GM18867 (cell line): ENCODE results near the gene SERPIND1.
"Not testable (repeated sequence)": the region's sequence is repeated elsewhere in the genome, so short reads cannot be mapped to it uniquely, and the experiment has no call there.

ENCODE experiments used
- ATAC-seq: cut with Tn5 transposase; IDR thresholded peaks from one replicate; pipeline ENCODE4 v1.9.1; 2021; ENCODE audit warnings: mild to moderate bottlenecking, moderate library complexity; ENCODE audit not compliant: unreplicated experiment

The SERPIND1 gene

DNA sequence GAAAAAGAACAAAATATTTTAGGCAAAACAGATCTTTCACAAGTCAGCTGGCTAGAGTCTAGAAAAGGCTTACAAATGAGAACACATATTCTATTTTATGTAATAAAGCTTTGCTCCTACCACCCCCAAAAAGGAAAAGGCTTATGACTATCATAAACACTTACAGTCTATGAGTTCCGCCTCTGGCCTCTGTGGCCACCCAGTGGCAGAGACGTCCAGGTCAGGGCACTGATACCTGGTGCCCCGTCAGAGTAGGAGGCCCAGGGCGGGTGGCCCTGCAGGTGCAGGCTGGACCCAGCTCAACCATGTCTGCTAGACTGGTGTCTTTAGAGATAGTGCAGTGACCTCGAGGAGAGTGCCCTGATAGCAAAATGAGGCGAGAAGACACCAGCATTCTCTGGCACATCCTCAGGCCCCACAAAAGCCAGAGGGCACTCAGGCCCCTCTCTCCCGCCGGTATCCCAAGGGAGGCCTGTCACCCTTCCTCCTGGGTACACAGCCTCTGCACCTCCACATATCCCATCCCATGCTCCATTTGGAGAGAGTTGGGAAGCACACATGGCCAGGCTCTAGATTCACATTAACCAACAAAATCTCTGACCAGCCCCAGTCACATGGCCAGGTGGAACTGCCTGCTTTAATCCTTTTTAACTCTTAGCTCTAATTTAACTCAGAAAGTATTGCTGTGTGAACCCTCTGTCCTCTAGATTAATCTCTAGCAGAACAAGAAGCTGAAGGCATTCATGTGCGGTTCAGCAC, 27.3 kb upstream of the SERPIND1 start:
- ATAC-seq: no peak

DNA sequence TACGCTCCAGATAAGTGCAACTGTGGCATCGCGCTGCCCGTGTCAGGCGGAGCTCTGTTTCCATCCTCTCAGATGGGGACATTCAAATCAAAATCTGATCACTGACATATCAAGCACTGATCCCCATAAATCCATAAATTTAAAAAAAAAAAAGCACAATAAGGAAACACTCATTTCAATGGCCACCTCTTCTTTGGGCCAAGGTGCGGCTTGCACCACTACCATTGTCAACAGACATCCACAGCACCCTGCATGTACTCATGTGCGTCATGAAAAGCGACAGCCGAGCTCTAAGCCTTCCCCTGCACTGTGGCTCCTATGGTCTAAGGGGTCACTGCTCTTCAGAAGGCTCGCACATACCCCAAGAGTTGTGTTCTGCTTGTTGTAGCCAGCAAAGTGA, 26.7 kb upstream of the SERPIND1 start:
- ATAC-seq: no peak

DNA sequence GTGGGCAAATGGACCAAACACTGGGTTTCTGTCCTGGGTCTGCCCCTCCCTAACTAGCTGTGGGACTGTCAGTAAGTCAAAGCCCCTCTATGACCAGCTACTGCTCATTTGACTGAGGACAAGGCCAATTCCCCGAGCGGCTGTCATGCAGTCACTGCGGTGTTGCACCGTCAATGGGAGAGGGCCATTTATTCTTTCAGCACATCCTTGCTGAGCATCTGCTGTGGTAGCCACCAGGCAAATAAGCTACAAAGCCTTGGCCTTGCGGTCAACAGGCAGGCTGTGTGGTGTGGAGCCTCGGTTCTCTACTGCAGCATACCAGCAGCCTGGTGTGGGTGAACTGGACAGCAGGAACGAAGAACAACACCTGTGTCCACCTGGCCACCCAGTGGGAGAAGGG, 25.8 kb upstream of the SERPIND1 start:
- ATAC-seq: no peak

DNA sequence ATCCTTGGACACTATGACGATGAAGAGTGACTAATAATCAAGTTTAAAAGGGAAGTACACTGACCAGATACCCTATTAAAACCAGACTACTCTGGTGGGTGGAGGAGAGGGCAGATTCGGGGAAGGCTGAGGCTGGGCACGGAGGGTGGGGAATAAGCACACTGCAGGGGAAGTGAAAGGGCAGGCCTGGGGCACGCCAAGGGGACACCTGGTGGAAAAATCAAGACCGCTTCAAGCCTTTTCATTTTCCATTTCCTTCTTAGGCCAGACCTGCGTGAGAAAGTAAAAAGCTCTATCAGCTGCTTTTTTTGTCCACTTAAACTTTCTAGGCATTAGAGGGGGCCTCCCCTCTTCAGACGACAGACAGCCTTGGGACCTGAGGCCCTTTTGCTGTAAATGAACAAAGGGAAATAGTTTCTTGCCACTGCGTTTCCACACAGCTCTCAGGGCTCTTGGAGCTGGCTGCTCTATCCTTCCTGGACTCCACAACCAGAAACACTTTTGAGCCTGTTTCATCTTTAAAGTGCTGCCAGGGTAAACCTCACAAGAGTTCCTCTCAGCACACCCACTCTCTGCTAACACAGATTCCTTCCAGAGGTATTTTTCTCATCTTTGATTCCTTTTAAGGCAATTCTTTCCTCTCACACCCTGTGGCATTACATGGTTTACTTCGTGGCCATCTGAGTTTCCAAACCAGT, 25.0 kb upstream of the SERPIND1 start:
- ATAC-seq: peak; percentile 59

DNA sequence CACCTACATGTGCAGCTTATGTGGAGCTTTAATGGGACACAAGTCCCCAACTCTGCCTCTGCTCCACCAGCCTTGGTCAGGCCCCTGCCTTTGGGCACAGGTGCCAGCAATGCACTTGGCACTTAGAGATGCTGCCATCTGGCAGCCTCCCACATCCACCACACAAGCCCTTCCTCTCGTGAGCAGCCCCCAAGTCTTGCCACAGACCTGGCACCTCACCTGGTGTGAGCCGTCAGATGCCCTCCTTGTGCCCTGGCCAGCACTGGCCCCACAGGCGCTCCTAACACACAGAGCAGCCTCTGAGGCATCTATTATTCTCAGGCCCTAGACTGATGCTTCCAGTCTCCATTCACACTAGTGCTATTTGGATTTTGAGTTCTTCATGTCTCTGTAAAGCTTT, 24.5 kb upstream of the SERPIND1 start:
- ATAC-seq: peak; percentile 4

DNA sequence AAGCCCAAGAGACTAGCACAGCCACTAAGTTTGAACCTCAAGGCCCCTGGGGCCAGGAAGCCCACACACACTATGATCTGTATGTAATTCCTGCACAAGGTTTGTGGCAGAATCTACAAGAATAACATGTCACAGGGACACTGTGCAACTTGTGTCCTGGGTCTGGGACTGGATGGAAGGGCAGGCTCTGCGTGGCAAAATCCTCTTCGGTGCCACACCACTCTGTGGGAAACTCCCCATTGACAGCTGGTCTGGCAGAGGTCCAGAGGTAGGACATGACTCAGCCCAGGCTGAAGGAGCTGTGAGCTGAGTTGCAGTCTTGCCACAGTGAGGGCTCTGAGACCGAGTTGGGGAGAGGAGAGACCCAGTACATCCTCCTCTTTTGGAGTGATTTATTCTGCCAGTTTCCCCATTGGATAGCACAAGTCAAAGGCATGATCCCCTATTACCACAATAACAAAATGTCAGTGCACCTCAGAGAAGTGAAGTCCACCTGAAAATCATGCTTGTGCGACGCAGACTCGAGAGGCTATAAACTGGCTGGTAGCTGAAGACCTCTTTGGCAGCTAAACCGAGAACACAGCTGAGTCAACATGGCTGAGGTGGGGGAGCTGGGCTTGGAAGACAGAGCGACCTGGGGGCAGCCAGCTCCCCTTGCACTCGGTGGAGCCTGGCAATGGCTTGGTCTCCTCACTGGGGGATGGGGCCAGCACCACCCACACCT, 23.3 kb upstream of the SERPIND1 start:
- peak; percentile 50 for ATAC-seq

DNA sequence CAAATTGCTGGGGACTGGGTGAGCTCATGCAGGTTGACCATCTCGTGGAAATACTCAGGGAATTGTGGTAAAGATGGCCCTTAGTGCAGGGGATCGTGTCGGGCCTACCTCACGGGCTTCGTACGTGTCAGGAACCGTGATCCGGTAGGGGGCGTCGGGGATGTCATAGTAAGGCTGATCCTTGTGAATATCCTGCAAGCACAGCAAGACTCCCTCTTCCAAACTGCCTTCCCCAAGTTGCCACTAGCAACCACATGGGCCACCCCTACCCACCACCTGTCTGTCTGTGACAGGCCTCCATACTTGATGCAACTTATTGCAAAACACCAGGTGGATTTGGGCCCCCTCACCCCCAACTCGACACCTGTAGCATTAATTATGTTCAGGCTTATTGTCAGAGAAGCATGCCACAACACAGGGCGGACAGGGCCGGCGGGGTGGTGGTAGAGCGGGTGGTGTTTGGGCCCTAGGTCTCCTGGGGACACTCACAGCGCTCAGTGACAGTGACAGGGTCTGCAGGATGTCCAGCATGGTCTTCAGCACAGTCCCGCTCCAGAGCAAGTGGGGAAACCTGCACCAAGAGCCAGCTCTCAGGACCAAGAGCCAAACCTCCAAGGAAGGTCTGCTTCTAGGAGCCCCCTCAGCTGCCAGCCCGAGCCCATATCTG, 22.6 kb upstream of the SERPIND1 start:
- ATAC-seq: no peak

DNA sequence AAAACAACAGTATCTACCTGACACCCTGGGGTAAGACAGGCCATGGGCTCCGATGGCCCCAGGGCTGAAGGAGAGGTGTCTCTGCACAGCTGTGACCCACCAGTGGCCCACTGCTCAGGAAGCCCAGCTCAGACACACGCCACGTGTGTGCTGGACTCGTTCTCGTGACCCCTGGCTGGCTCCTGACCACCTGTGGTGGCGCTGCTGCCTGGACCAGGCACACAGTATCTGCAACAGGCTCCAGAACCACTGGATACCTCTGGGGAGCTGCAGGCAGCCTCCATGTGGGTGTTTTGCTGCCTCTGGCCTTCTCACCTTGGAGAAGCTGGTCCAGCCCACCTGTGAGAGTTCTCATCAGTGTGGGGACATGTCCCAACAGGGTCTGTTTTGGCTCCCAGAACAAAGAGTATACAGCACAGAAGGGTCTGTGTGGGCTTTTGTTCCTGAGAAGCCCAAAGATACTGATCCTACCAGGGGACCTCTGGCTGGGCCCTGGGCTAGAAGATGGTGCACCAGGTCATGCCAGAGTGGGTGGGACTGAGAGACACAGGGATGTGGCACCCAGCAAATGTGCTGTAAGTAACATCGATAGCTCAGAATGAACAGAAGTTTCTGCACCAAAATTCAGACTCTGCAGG, 21.7 kb upstream of the SERPIND1 start:
- no peak for ATAC-seq

DNA sequence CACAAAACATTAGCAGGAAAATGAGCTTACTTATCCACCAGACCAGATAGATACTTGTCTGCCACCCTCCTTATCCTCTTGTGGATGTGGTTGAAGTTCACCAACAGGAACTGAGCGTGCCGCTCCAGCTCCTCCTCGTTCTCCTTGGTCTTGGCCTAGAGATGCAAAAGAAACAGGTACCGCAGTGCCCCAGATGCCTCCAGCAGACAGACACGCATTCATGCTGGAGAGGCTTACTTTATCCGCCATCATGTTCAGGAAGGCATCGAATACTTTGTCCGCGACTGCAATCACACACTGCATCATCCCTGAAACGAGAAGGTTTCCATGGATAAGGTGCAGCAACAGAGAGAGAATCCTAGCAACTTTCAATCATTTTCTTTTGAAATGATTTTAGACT, 21.0 kb upstream of the SERPIND1 start:
- no peak for ATAC-seq

DNA sequence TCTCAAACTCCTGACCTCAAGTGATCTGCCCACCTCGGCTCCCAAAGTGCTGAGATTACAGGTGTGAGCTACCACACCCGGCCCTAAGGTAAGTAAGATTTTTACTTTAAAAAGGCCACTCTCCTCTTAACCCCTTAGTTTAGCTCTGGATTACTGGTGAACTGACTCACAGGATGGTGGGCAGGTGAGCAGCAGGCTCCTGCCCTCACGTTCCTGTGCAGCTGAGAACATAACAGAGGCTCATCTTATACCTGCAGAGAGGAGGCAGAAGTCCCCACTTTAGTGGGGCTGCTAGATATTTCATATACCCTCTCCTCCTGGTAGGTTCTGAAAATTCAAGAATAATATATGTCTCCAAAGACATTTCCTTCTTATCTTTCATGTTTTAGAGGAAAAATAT, 17.1 kb upstream of the SERPIND1 start:
- no peak for ATAC-seq

DNA sequence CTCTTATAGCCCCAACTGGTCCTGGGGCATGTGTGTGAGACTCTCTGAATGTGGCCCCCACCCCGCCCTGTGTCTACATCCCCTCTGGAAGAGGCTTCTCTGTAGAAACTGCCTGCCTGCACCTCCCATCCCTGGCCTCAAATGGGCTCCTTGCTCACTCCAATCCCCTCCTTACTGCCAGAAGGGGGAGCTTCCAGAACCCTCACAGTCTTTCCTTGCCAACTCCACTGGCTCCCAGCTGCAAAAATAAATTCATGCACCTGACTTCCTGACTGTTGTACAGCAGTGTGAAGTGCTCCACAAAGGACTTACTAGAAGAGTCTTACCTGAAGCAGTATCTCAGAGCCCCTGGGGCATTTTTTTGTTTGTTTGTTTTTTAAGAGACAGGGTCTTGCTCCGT, 15.2 kb upstream of the SERPIND1 start:
- no peak for ATAC-seq

DNA sequence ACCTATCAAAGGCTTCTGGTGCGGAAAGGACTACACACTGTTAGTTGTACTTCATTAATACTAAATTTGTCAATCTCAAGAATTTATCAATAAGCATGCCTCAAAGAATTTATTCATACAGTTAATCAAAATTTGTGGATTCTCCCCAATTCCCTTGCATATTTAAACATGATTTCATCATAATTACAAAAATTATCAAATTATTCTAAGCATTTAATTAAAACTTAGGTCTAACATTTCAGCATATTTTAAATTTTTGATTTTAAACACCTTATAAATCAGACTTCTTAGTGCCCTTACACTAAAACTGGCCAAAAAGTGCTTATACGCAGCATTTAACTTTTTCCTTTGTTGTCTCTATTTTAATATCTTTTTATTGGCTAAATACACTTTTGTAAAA, 13.8 kb upstream of the SERPIND1 start:
- no peak for ATAC-seq

DNA sequence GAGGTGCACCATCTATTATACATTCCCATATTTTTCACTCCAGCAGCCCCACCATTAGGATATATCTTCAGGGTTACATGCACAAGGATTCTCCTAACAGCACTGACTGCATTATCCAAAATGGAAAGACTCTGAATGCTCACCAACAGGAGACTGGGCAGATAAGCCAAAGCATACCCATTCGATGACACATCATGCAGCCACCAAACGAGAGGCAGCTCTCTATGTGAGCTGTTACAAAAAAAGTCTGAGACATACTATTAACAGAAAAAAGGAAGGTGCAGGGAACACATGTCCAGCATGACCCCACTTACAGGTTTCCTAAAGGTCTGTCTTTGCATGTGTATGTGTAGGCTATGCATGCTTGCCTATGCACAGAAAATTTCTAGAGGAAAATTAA, 12.4 kb upstream of the SERPIND1 start:
- ATAC-seq: no peak

DNA sequence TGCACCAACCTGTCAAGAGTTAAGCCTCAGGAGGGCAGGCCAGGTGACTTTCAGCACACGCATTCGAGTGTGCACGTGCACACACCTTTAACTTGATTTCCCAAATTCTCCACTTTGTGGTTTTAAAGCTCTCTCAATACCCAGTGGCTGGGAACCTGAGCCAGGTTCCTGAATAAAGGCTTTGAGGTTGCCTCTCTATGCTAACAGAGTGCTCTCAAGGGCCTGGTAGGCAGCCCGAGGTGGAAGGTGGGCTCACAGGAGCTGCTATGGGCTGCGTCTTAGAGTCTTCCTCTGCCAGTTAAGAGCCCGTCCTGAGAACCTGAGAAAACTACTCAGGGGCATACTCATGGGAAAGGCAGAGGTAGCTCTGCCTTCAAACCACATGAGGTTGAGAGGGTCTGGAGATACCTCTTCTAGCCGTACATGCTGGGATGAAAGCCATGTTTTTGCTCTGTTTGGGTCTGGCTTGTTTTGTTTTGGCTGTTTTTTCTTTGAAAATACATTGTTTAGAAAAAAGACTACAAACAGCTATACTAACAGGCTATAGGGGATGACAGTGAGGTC, 11.6 kb upstream of the SERPIND1 start:
- ATAC-seq: no peak

DNA sequence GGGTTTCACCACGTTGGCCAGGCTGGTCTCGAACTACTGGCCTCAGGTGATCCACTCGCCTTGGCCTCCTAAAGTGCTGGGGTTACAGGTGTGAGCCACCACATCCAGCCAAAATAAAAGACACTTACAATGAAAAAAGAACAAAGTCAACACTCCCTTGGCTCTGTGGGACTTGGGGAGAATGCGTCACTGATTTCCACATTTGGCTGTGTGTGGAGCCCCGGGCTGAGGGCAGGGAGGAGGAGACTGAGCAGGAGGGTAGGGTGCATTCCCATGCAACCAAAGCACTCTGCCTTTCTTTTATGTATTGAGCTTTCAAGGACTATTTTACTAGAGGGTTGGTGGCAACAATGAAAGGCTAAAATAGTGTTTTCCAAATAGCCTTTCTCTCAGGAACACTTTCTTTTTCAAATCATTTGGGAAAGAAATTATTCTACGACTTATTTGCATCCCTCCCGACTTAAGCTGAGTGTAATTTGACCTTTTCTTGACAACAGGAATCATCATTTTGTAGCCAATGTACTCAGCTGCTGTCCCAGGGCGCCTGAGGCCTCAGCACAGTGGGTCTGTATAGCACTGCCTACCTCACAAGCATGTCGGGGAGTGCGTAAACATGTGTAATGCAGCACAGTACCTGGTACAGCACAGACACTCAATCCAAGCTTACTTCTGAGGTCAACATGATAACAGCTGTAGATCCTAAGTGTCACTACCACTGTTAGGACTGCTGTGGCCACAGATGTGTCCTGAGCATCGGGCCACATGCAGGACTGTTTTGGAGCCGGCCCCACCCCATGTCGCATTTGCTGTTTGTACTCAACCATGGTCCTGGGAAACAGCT, 10.1 kb upstream of the SERPIND1 start:
- no peak for ATAC-seq

DNA sequence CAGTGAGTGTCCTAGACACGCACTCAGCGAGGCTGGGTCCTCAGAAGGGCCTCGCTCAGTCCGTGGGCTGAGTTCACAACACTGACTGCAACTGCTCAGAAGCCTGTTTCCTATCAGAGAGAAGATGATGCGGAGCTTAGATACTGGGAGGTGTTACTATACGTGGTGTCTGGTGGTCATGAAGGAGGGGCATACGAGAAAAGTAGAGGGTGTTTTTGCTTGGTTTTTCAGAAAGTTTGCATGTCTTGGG, 9.5 kb upstream of the SERPIND1 start:
- no peak for ATAC-seq

DNA sequence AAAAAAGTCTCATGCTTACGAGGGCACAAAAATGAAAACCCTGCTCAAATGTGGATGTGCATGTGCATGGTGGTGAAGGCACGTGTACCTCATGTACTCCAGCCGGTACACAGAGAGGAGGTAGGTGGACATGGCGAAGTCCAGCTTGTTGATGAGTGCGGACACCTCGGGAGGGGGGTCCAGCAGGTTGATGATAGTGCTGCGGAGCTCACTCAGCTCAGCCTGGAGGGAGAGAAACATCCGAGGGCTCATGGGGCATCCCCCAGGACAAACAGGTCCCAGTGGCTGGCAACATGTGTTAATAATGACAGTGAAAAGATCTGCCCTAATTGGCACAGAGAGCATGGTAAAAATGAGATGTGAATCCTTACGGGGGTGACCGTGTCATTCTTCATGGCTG, 9.2 kb upstream of the SERPIND1 start:
- ATAC-seq: no peak

DNA sequence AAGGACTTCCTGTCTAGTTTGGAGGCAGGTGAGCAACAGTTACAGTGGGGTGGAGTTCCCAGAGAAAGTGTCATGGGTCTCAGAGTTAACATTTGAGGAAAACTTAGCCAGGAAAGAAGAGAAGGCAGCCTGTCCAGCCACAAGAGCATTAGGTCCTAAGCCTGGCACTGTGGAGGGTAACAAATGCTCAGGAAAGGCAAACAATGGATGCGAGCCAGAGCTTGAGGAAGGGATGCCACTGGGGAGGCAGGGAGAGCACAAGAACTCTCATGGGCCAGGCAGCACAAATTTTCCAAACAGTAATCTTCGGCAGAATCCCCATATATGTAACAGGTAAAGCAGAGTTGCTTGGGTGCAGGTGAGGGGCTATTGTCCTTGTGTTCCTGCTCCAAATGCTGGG, 8.0 kb upstream of the SERPIND1 start:
- ATAC-seq: no peak

DNA sequence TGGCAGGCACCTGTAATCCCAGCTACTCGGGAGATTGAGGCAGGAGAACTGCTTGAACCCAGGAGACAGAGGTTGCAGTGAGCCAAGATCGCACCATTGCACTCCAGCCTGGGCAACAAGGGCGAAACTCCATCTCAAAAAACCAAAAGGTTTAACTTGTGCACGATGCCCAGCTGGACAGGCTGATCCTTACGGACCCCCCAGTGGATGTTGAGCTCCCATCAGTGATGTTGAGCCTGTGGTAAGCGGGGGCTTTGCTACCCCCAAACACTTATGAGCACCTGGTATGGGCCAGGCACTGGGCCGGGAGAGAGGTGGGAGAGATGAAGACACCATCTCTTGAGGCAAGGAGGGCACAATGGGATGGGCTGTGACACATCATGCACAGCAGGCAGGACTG, 7.4 kb upstream of the SERPIND1 start:
- ATAC-seq: no peak

DNA sequence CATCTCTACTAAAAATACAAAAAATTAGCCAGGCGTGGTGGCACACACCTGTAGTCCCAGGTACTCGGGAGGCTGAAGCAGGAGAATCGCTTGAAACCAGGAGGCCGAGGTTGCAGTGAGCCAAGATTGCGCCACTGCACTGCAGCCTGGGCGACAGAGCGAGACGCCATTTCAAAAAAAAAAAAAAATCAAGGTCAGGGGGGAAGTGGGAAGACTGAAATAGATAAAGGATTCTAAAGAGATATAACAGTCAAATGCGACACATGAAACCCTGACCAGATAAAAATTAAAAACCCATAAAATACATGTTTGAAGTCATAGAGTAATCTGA, 4.5 kb upstream of the SERPIND1 start:
- not testable (repeated sequence) for ATAC-seq
